ENCODE measurements around the gene PSORS1C2. TPM values are rescaled to one million over a fixed set of nuclear protein-coding genes. Genes with fewer than 3 reads are reported as not detected.

PSORS1C2 gene
- total and polyA plus RNA-seq, 2 donors (not counting 1 experiment from before 2014, with no cell fraction given), result not detected

DNA sequence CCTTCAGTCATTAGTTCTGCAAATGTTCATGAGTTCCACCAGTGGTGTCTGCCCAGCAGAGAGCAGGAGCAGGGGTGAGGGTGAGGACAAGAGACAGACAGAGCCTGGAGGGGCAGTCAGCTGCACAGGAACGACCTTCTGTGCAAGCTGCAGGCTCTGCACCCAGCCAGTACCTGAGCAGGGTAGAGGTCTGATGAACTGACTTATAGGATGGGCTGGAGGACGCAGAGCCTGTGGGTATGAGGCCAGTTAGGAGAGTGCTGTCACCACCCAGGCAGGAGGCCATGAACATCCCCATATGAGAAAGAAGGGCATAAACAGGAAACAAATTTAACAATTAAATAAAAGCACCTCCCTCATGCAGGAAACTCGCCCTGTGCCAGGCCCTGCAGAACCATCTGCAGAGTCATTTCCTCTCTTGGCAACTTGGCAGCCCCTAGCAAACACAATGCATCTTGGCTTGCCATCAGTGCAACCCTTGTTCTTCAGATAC is 44.4 kb downstream of the PSORS1C2 start:
- DNase-seq (peak; percentile 41), ATAC-seq (ENCODE audit: low read depth) (peak; percentile 61)
- Histone ChIP-seq H3K36me3 (replicated peaks in 1 of 2; ENCODE audit: control extremely low read depth in 1 of 2, control insufficient read depth in 1 of 2, extremely low read depth in 1 of 2, insufficient read depth in 2 of 2, low read length in 1 of 2) (no peaks in the 10 kb centered on the region), H2AFZ (ENCODE audit: insufficient read depth, low read depth, low read length, poor library complexity, severe bottlenecking) (peak overlapping the region; percentile 64), H3K27me3 (replicated peaks in 1 of 4; ENCODE audit: control extremely low read depth in 1 of 4, control insufficient read depth in 3 of 4, insufficient read depth in 4 of 4, low read length in 3 of 4) (no peaks in the 10 kb centered on the region), H3K4me1 (ENCODE audit: control insufficient read depth in 2 of 2, insufficient read depth in 2 of 2, low read length in 2 of 2) (peaks cover 13 to 16% of the 10 kb centered on the region in 2 donors), H3K27ac (ENCODE audit: low read length in 2 of 2) (peak overlapping the region in 1 of 2 donors; percentile 59), H3K9me3 (ENCODE audit: control extremely low read depth in 1 of 3, control insufficient read depth in 2 of 3, insufficient read depth in 1 of 3, low read length in 2 of 3) (no peaks in the 10 kb centered on the region), H4K20me1 (ENCODE audit: control insufficient read depth, insufficient read depth, low read length, poor library complexity, severe bottlenecking) (no peaks in the 10 kb centered on the region), H3K4me2 (replicated peaks; ENCODE audit: low read depth, low read length, poor library complexity, severe bottlenecking) (peak overlapping the region; percentile 54), H3K9ac (ENCODE audit: low read length) (no peak overlapping the region), H3K4me3 (ENCODE audit: control extremely low read depth in 1 of 5, extremely low read depth in 1 of 5, insufficient read depth in 1 of 5, low read depth in 2 of 5, low read length in 4 of 5) (peak overlapping the region in 1 of 5 experiments; percentile 22), H3K79me2 (ENCODE audit: control insufficient read depth, insufficient read depth, low read length) (no peaks in the 10 kb centered on the region)
- ChIA-PET CTCF (interaction anchor here (0.6 to 2.2 kb wide), 5 partner anchors 8 to 267 kb away, joined by 3 to 19 read pairs (median 4); no protein-coding TSS in a partner anchor), POLR2A (no interaction called here)
- 5% methylated on average over 2 of the region's 3 CpGs for WGBS (ENCODE audit: insufficient coverage)
- intact Hi-C loops (cut with micrococcal nuclease), result no loop called here
- H3K9me3 Mint-ChIP-seq (ENCODE audit: insufficient read depth), result no peaks in the 10 kb centered on the region
- H3K27ac Mint-ChIP-seq, result peak overlapping the region; percentile 85
- TF ChIP-seq, protein P1, sequence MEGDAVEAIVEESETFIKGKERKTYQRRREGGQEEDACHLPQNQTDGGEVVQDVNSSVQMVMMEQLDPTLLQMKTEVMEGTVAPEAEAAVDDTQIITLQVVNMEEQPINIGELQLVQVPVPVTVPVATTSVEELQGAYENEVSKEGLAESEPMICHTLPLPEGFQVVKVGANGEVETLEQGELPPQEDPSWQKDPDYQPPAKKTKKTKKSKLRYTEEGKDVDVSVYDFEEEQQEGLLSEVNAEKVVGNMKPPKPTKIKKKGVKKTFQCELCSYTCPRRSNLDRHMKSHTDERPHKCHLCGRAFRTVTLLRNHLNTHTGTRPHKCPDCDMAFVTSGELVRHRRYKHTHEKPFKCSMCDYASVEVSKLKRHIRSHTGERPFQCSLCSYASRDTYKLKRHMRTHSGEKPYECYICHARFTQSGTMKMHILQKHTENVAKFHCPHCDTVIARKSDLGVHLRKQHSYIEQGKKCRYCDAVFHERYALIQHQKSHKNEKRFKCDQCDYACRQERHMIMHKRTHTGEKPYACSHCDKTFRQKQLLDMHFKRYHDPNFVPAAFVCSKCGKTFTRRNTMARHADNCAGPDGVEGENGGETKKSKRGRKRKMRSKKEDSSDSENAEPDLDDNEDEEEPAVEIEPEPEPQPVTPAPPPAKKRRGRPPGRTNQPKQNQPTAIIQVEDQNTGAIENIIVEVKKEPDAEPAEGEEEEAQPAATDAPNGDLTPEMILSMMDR (IDR thresholded peaks at IDR 0.05), result no peak
- no peak for TF ChIP-seq EZH2 (IDR thresholded peaks at IDR 0.05; ENCODE audit: borderline replicate concordance, insufficient read depth, low read depth, low read length, poor library complexity, severe bottlenecking)
- H3K4me3 Mint-ChIP-seq, result peak overlapping the region; percentile 67
- peaks cover 16% of the 10 kb centered on the region for H3K4me1 Mint-ChIP-seq
- H3K27me3 Mint-ChIP-seq, result no peaks in the 10 kb centered on the region

DNA sequence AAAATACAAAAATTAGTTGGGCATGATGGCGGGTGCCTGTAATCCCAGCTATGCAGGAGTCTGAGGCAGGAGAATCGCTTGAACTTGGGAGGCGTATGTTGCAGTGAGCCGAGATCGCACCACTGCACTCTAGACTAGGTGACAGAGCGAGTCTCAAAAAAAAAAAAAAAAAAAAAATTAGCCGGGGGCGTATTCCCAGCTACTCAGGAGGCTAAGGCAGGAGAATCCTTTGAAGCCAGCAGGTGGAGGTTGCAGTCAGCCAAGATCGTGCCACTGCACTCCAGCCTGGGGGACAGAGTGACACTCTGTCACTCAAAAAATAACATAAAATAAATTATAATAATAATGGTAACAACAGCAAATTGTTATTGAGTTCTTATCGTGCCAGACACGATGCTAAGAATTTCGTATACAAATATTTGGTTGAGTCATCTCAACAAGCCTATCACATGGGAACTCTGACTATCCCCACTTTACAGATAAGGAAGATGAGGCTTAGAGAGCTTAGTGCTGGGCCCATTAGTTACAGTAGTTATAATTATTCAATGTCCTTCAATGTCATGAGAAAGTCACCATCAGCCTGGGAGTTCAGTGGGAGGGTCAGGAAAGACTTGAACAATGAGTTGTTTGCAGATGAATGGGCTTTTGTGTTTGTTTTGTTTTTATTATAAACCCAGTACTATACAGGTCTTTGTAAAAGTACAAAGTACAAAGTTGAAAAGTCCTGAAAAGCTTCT is 45.9 kb downstream of the PSORS1C2 start:
- POLR2A ChIA-PET, result interaction anchor here (0.6 kb wide), 1 partner anchor 708 kb away, joined by 3 read pairs; no protein-coding TSS in a partner anchor
- no peaks in the 10 kb centered on the region for H3K9me3 ChIP-seq (ENCODE audit: control extremely low read depth in 1 of 3, control insufficient read depth in 2 of 3, insufficient read depth in 1 of 3, low read length in 2 of 3)

More for the DNA sequence above, 45.9 kb downstream of the PSORS1C2 start:
- Mint-ChIP-seq H3K4me3 (no peak overlapping the region), H3K27me3 (no peaks in the 10 kb centered on the region), H3K27ac (peak overlapping the region; percentile 65), H3K4me1 (peaks cover 16% of the 10 kb centered on the region), H3K9me3 (ENCODE audit: insufficient read depth) (no peaks in the 10 kb centered on the region)
- Histone ChIP-seq H4K20me1 (ENCODE audit: control insufficient read depth, insufficient read depth, low read length, poor library complexity, severe bottlenecking) (no peaks in the 10 kb centered on the region), H3K36me3 (replicated peaks in 1 of 2; ENCODE audit: control extremely low read depth in 1 of 2, control insufficient read depth in 1 of 2, extremely low read depth in 1 of 2, insufficient read depth in 2 of 2, low read length in 1 of 2) (no peaks in the 10 kb centered on the region), H3K27me3 (replicated peaks in 1 of 4; ENCODE audit: control extremely low read depth in 1 of 4, control insufficient read depth in 3 of 4, insufficient read depth in 4 of 4, low read length in 3 of 4) (no peaks in the 10 kb centered on the region), H3K79me2 (ENCODE audit: control insufficient read depth, insufficient read depth, low read length) (no peaks in the 10 kb centered on the region), H3K27ac (ENCODE audit: low read length in 2 of 2) (no peak overlapping the region), H3K4me2 (replicated peaks; ENCODE audit: low read depth, low read length, poor library complexity, severe bottlenecking) (no peak overlapping the region), H3K4me3 (ENCODE audit: control extremely low read depth in 1 of 5, extremely low read depth in 1 of 5, insufficient read depth in 1 of 5, low read depth in 2 of 5, low read length in 4 of 5) (no peak overlapping the region), H3K9ac (ENCODE audit: low read length) (no peak overlapping the region), H3K4me1 (ENCODE audit: control insufficient read depth in 2 of 2, insufficient read depth in 2 of 2, low read length in 2 of 2) (peaks cover 13 to 16% of the 10 kb centered on the region in 2 donors), H2AFZ (ENCODE audit: insufficient read depth, low read depth, low read length, poor library complexity, severe bottlenecking) (no peak overlapping the region)
- WGBS (ENCODE audit: insufficient coverage), result 98% methylated on average over 6 of the region's 12 CpGs
- no peak for TF ChIP-seq EZH2 (IDR thresholded peaks at IDR 0.05; ENCODE audit: borderline replicate concordance, insufficient read depth, low read depth, low read length, poor library complexity, severe bottlenecking)
- TF ChIP-seq, protein P1 (IDR thresholded peaks at IDR 0.05), result no peak
- ATAC-seq (ENCODE audit: low read depth), result no peak
- DNase-seq, result no peak
- CTCF ChIA-PET, result interaction anchor here (0.6 to 2.2 kb wide), 7 partner anchors 9 to 271 kb away, joined by 3 to 19 read pairs (median 4); no protein-coding TSS in a partner anchor
- intact Hi-C loops (cut with micrococcal nuclease), result no loop called here
